ENCODE results near the gene PGGHG.

PGGHG gene

GRCh38 chr11:255816-256215 is 33.1 kb upstream of the PGGHG start:
- H3K9me3 ChIP-seq (ENCODE audit: control extremely low read depth in 1 of 5, control insufficient read depth in 4 of 5, insufficient read depth in 2 of 5, low read depth in 1 of 5, low read length in 4 of 5), result no peaks in the 10 kb centered on the region
- H3K27me3 ChIP-seq (replicated peaks in 2 of 5; ENCODE audit: control insufficient read depth in 4 of 5, insufficient read depth in 5 of 5, low read length in 4 of 5), result no peaks in the 10 kb centered on the region
- CTCF ChIA-PET, result interaction anchor here (1.2 kb wide), 1 partner anchor 20 kb away, joined by 4 read pairs; no protein-coding TSS in a partner anchor
- POLR2A ChIA-PET, result no interaction called here
- H3K4me1 ChIP-seq (ENCODE audit: control extremely low read depth in 1 of 4, control insufficient read depth in 4 of 4, insufficient read depth in 4 of 4, low read length in 3 of 4), result peaks cover 0 to 20% (median 5%) of the 10 kb centered on the region in 4 experiments
- no peak for DNase-seq
- H3K27ac ChIP-seq (ENCODE audit: insufficient read depth in 1 of 2, low read depth in 1 of 2, low read length in 2 of 2, poor library complexity in 1 of 2, severe bottlenecking in 2 of 2), result no peak overlapping the region
- H3K4me3 ChIP-seq (ENCODE audit: control insufficient read depth in 1 of 7, extremely low read depth in 1 of 7, insufficient read depth in 4 of 7, low read depth in 2 of 7, low read length in 6 of 7), result no peak overlapping the region
- peaks cover 6 to 32% (median 23%) of the 10 kb centered on the region in 4 experiments for H3K36me3 ChIP-seq (ENCODE audit: control insufficient read depth in 4 of 4, insufficient read depth in 4 of 4, low read length in 3 of 4)
- WGBS (ENCODE audit: insufficient coverage), result 100% methylated on average over 2 of the region's 2 CpGs

- ChIA-PET CTCF (interaction anchor here (0.7 to 4.1 kb wide), 10 partner anchors 9 to 101 kb away, joined by 3 to 9 read pairs (median 3); partner anchors contain the start of gene PSMD13), POLR2A (no interaction called here)
- H3K4me3 ChIP-seq (ENCODE audit: control insufficient read depth in 1 of 7, extremely low read depth in 1 of 7, insufficient read depth in 4 of 7, low read depth in 2 of 7, low read length in 6 of 7), result no peak overlapping the region
- no peak overlapping the region for H3K27ac ChIP-seq (ENCODE audit: insufficient read depth in 1 of 2, low read depth in 1 of 2, low read length in 2 of 2, poor library complexity in 1 of 2, severe bottlenecking in 2 of 2)
- peaks cover 0 to 20% (median 5%) of the 10 kb centered on the region in 4 experiments for H3K4me1 ChIP-seq (ENCODE audit: control extremely low read depth in 1 of 4, control insufficient read depth in 4 of 4, insufficient read depth in 4 of 4, low read length in 3 of 4)
- H3K36me3 ChIP-seq (ENCODE audit: control insufficient read depth in 4 of 4, insufficient read depth in 4 of 4, low read length in 3 of 4), result peaks cover 3 to 19% (median 12%) of the 10 kb centered on the region in 4 experiments
- DNase-seq, result peak in 2 of 3 donors; percentile 32 to 37
- 68% methylated on average over 10 of the region's 14 CpGs for WGBS (ENCODE audit: insufficient coverage)
- H3K9me3 ChIP-seq (ENCODE audit: control extremely low read depth in 1 of 5, control insufficient read depth in 4 of 5, insufficient read depth in 2 of 5, low read depth in 1 of 5, low read length in 4 of 5), result peaks cover 0 to 6% (median 0%) of the 10 kb centered on the region in 5 experiments
- H3K27me3 ChIP-seq (replicated peaks in 2 of 5; ENCODE audit: control insufficient read depth in 4 of 5, insufficient read depth in 5 of 5, low read length in 4 of 5), result no peaks in the 10 kb centered on the region
Measured at GRCh38 chr11:256952-257737, 31.8 kb upstream of the PGGHG start.

GRCh38 chr11:257766-258493 is 31.0 kb upstream of the PGGHG start:
- peaks cover 0 to 6% (median 0%) of the 10 kb centered on the region in 5 experiments for H3K9me3 ChIP-seq (ENCODE audit: control extremely low read depth in 1 of 5, control insufficient read depth in 4 of 5, insufficient read depth in 2 of 5, low read depth in 1 of 5, low read length in 4 of 5)
- WGBS (ENCODE audit: insufficient coverage), result 92% methylated on average over 15 of the region's 15 CpGs
- ChIA-PET POLR2A (no interaction called here), CTCF (interaction anchor here (0.8 to 4.1 kb wide), 12 partner anchors 10 to 105 kb away, joined by 3 to 9 read pairs (median 3); partner anchors contain the start of genes BET1L, PSMD13 and RIC8A)
- peaks cover 3 to 11% (median 5%) of the 10 kb centered on the region in 4 experiments for H3K36me3 ChIP-seq (ENCODE audit: control insufficient read depth in 4 of 4, insufficient read depth in 4 of 4, low read length in 3 of 4)
- peaks cover 0 to 20% (median 5%) of the 10 kb centered on the region in 4 experiments for H3K4me1 ChIP-seq (ENCODE audit: control extremely low read depth in 1 of 4, control insufficient read depth in 4 of 4, insufficient read depth in 4 of 4, low read length in 3 of 4)
- no peaks in the 10 kb centered on the region for H3K27me3 ChIP-seq (replicated peaks in 2 of 5; ENCODE audit: control insufficient read depth in 4 of 5, insufficient read depth in 5 of 5, low read length in 4 of 5)
- no peak overlapping the region for H3K27ac ChIP-seq (ENCODE audit: insufficient read depth in 1 of 2, low read depth in 1 of 2, low read length in 2 of 2, poor library complexity in 1 of 2, severe bottlenecking in 2 of 2)
- peak in 2 of 3 donors; percentile 42 to 53 for DNase-seq
- H3K4me3 ChIP-seq (ENCODE audit: control insufficient read depth in 1 of 7, extremely low read depth in 1 of 7, insufficient read depth in 4 of 7, low read depth in 2 of 7, low read length in 6 of 7), result no peak overlapping the region

GRCh38 chr11:259413-259812 is 29.5 kb upstream of the PGGHG start:
- POLR2A ChIA-PET, result no interaction called here
- Histone ChIP-seq H3K27ac (ENCODE audit: insufficient read depth in 1 of 2, low read depth in 1 of 2, low read length in 2 of 2, poor library complexity in 1 of 2, severe bottlenecking in 2 of 2) (no peak overlapping the region), H3K36me3 (ENCODE audit: control insufficient read depth in 4 of 4, insufficient read depth in 4 of 4, low read length in 3 of 4) (no peaks in the 10 kb centered on the region), H3K9me3 (ENCODE audit: control extremely low read depth in 1 of 5, control insufficient read depth in 4 of 5, insufficient read depth in 2 of 5, low read depth in 1 of 5, low read length in 4 of 5) (peaks cover 0 to 6% (median 0%) of the 10 kb centered on the region in 5 experiments), H3K4me3 (ENCODE audit: control insufficient read depth in 1 of 7, extremely low read depth in 1 of 7, insufficient read depth in 4 of 7, low read depth in 2 of 7, low read length in 6 of 7) (no peak overlapping the region), H3K4me1 (ENCODE audit: control extremely low read depth in 1 of 4, control insufficient read depth in 4 of 4, insufficient read depth in 4 of 4, low read length in 3 of 4) (peaks cover 0 to 20% (median 5%) of the 10 kb centered on the region in 4 experiments), H3K27me3 (replicated peaks in 2 of 5; ENCODE audit: control insufficient read depth in 4 of 5, insufficient read depth in 5 of 5, low read length in 4 of 5) (no peaks in the 10 kb centered on the region)
- CTCF ChIA-PET, result interaction anchor here (1.5 to 4.3 kb wide), 4 partner anchors 9 to 54 kb away, joined by 3 to 31 read pairs (median 6); partner anchors contain the start of gene PSMD13
- WGBS (ENCODE audit: insufficient coverage), result 86% methylated on average over 1 of the region's 10 CpGs
- peak in 2 of 3 donors; percentile 59 for DNase-seq

GRCh38 chr11:261624-262023 is 27.3 kb upstream of the PGGHG start:
- CTCF ChIA-PET, result interaction anchor here (0.9 to 4.3 kb wide), 4 partner anchors 11 to 44 kb away, joined by 3 to 31 read pairs (median 4); no protein-coding TSS in a partner anchor
- H3K4me3 ChIP-seq (ENCODE audit: control insufficient read depth in 1 of 7, extremely low read depth in 1 of 7, insufficient read depth in 4 of 7, low read depth in 2 of 7, low read length in 6 of 7), result no peak overlapping the region

GRCh38 chr11:266676-267439 is 22.1 kb upstream of the PGGHG start:
- ChIA-PET CTCF (interaction anchor here (1.0 to 3.7 kb wide), 5 partner anchors 9 to 15 kb away, joined by 3 to 24 read pairs (median 6); partner anchors contain the start of gene NLRP6), POLR2A (interaction anchor here (0.6 to 0.9 kb wide), 2 partner anchors 30 to 83 kb away, joined by 4 to 5 read pairs; partner anchors contain the start of genes PSMD13 and SIRT3)
- Histone ChIP-seq H3K9me3 (ENCODE audit: control extremely low read depth in 1 of 5, control insufficient read depth in 4 of 5, insufficient read depth in 2 of 5, low read depth in 1 of 5, low read length in 4 of 5) (no peaks in the 10 kb centered on the region), H3K36me3 (ENCODE audit: control insufficient read depth in 4 of 4, insufficient read depth in 4 of 4, low read length in 3 of 4) (peaks cover 0 to 2% (median 0%) of the 10 kb centered on the region in 4 experiments), H3K4me3 (ENCODE audit: control insufficient read depth in 1 of 7, extremely low read depth in 1 of 7, insufficient read depth in 4 of 7, low read depth in 2 of 7, low read length in 6 of 7) (peak overlapping the region in 2 of 7 experiments; percentile 36 to 51), H3K27me3 (replicated peaks in 2 of 5; ENCODE audit: control insufficient read depth in 4 of 5, insufficient read depth in 5 of 5, low read length in 4 of 5) (no peaks in the 10 kb centered on the region), H3K4me1 (ENCODE audit: control extremely low read depth in 1 of 4, control insufficient read depth in 4 of 4, insufficient read depth in 4 of 4, low read length in 3 of 4) (peaks cover 4 to 35% (median 28%) of the 10 kb centered on the region in 4 experiments), H3K27ac (ENCODE audit: insufficient read depth in 1 of 2, low read depth in 1 of 2, low read length in 2 of 2, poor library complexity in 1 of 2, severe bottlenecking in 2 of 2) (no peak overlapping the region)
- DNase-seq, result peak in 2 of 3 donors; percentile 9 to 58
- WGBS (ENCODE audit: insufficient coverage), result 96% methylated on average over 4 of the region's 13 CpGs

More at GRCh38 chr11:261624-262023, 27.3 kb upstream of the PGGHG start:
- Histone ChIP-seq H3K27me3 (replicated peaks in 2 of 5; ENCODE audit: control insufficient read depth in 4 of 5, insufficient read depth in 5 of 5, low read length in 4 of 5) (no peaks in the 10 kb centered on the region), H3K36me3 (ENCODE audit: control insufficient read depth in 4 of 4, insufficient read depth in 4 of 4, low read length in 3 of 4) (no peaks in the 10 kb centered on the region), H3K27ac (ENCODE audit: insufficient read depth in 1 of 2, low read depth in 1 of 2, low read length in 2 of 2, poor library complexity in 1 of 2, severe bottlenecking in 2 of 2) (no peak overlapping the region), H3K4me1 (ENCODE audit: control extremely low read depth in 1 of 4, control insufficient read depth in 4 of 4, insufficient read depth in 4 of 4, low read length in 3 of 4) (peaks cover 0 to 17% (median 5%) of the 10 kb centered on the region in 4 experiments), H3K9me3 (ENCODE audit: control extremely low read depth in 1 of 5, control insufficient read depth in 4 of 5, insufficient read depth in 2 of 5, low read depth in 1 of 5, low read length in 4 of 5) (peaks cover 0 to 6% (median 0%) of the 10 kb centered on the region in 5 experiments)
- DNase-seq, result no peak
- POLR2A ChIA-PET, result no interaction called here
- 92% methylated on average over 2 of the region's 4 CpGs for WGBS (ENCODE audit: insufficient coverage)
